HG03064 (cell line): ENCODE measurements around the gene ARHGAP26.

Experiments used
- ATAC-seq: cut with Tn5 transposase; IDR thresholded peaks from one replicate; pipeline ENCODE4 v1.9.1; 2021; ENCODE audit warnings: low read depth; ENCODE audit not compliant: unreplicated experiment

ARHGAP26 gene

GRCh38 chr5:142826741-142827492, 56.7 kb downstream of the ARHGAP26 start:
- no peak for ATAC-seq

- no peak for ATAC-seq
Observed at GRCh38 chr5:142827934-142828576, 57.9 kb downstream of the ARHGAP26 start.

- ATAC-seq: no peak
Observed at GRCh38 chr5:142828797-142829535, 58.8 kb downstream of the ARHGAP26 start.

GRCh38 chr5:142829801-142830220, 59.6 kb downstream of the ARHGAP26 start:
- no peak for ATAC-seq

- ATAC-seq: no peak
Observed at GRCh38 chr5:142830241-142831008, 60.2 kb downstream of the ARHGAP26 start.

GRCh38 chr5:142831009-142831383, 60.8 kb downstream of the ARHGAP26 start:
- no peak for ATAC-seq

- ATAC-seq: no peak
Observed at GRCh38 chr5:142832263-142832662, 62.1 kb downstream of the ARHGAP26 start.

- no peak for ATAC-seq
Observed at GRCh38 chr5:142833517-142834449, 63.6 kb downstream of the ARHGAP26 start.

GRCh38 chr5:142834504-142834903, 64.3 kb downstream of the ARHGAP26 start:
- no peak for ATAC-seq

GRCh38 chr5:142835540-142835939, 65.4 kb downstream of the ARHGAP26 start:
- ATAC-seq: no peak

GRCh38 chr5:142836048-142836447, 65.9 kb downstream of the ARHGAP26 start:
- no peak for ATAC-seq

GRCh38 chr5:142837081-142837725, 67.0 kb downstream of the ARHGAP26 start:
- ATAC-seq: no peak

GRCh38 chr5:142838845-142839244, 68.7 kb downstream of the ARHGAP26 start:
- ATAC-seq: no peak

- no peak for ATAC-seq
Observed at GRCh38 chr5:142839711-142840346, 69.7 kb downstream of the ARHGAP26 start.

GRCh38 chr5:142840575-142840974, 70.4 kb downstream of the ARHGAP26 start:
- no peak for ATAC-seq

GRCh38 chr5:142841511-142842265, 71.5 kb downstream of the ARHGAP26 start:
- no peak for ATAC-seq

- no peak for ATAC-seq
Observed at GRCh38 chr5:142842994-142843905, 73.1 kb downstream of the ARHGAP26 start.
